IPS-18a (cell line): ENCODE results near the gene SPANXD.
"Not testable (repeated sequence)": the region's sequence is repeated elsewhere in the genome, so short reads cannot be mapped to it uniquely, and the experiment has no call there.

Experiments used
- H3K27ac ChIP-seq: one replicate; pipeline ENCODE4 v1.5.1; 2013; ENCODE audit warnings: low read length
- H3K27me3 ChIP-seq: one replicate; pipeline ENCODE4 v1.6.1; 2013; ENCODE audit warnings: mild to moderate bottlenecking, low read length; ENCODE audit not compliant: control insufficient read depth, insufficient read depth
- H3K36me3 ChIP-seq: one replicate; pipeline ENCODE4 v1.6.1; 2013; ENCODE audit warnings: low read depth, low read length; ENCODE audit not compliant: control insufficient read depth
- H3K4me1 ChIP-seq: one replicate; pipeline ENCODE4 v1.6.1; 2013; ENCODE audit warnings: low read depth, low read length; ENCODE audit not compliant: control insufficient read depth
- H3K4me3 ChIP-seq: one replicate; pipeline ENCODE4 v1.5.1; 2013; ENCODE audit warnings: low read length
- H3K9ac ChIP-seq: one replicate; pipeline ENCODE4 v1.6.1; 2013; ENCODE audit warnings: mild to moderate bottlenecking, low read length, moderate library complexity
- H3K9me3 ChIP-seq: one replicate; pipeline ENCODE4 v1.6.1; 2013; ENCODE audit warnings: low read depth, low read length; ENCODE audit not compliant: control insufficient read depth

Gene SPANXD, protein sequence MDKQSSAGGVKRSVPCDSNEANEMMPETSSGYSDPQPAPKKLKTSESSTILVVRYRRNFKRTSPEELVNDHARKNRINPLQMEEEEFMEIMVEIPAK

DNA sequence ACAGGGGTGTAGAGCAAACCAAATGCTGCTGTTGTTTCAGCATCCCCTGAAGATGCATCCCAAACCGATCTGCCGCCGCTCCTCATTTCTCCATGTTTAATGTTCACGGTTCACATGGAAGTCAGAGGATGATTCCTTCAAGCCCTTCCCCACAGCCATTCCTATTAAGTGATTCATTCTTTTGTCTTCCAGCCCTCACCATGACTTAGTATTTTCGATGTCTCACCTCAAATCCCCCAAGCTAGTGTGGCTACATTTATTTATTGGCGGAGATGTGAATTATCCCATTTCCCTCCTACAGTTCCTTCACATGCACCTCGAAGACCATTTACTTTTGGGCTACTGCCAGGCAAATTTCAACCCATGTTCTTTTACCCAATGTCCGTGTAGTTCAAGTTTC, at the start of gene SPANXD:
TSS of gene SPANXD (minus strand) at position 101 of the 400 bp plus-strand sequence. CDS start 334 bp downstream, outside the sequence.
- not testable (repeated sequence) for H3K4me1 ChIP-seq, H3K4me3 ChIP-seq, H3K9me3 ChIP-seq, H3K27ac ChIP-seq, H3K9ac ChIP-seq, H3K36me3 ChIP-seq, H3K27me3 ChIP-seq

DNA sequence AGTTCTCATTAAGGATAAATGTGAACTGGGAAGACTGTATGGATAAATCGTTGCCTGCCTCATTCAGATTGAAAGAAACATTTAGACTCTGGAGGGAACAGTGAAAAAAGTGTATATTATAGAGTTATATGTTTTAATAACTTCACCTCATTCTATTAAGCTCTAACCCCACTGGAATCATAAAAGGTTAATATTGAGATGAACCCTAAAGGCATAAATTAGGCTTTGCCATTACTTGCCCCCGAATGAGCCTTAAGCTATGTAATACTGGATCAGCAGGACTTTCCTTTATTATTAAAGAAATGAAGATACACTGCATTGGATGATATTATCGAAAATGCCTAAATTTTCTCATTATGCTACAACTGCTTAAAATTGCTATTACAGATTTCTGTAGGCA, 44.1 kb upstream of the SPANXD start:
- Histone ChIP-seq H3K27ac (no peak overlapping the region), H3K4me1 (no peaks in the 10 kb centered on the region), H3K36me3 (no peaks in the 10 kb centered on the region), H3K9me3 (peaks cover 10% of the 10 kb centered on the region), H3K9ac (no peak overlapping the region), H3K4me3 (no peak overlapping the region), H3K27me3 (no peaks in the 10 kb centered on the region)

DNA sequence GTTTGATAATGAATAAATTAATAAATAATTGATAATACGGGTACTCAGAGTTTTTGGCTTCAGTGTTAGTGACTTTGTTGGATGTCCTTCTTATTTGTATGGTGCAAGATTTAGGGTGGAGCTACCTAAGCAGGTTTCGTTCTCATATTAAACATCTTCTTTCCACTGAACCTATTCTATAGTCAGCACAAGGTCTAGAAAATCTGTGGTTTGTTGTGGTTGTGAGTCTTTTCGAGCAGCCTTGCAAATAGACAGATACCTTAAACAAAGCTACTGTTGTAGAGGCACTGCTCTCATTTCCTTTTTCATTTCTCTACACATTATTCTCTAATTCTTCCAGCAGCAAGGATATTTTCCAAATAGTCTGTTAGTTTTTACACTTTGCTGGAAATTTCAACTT, 38.1 kb upstream of the SPANXD start:
- H3K36me3 ChIP-seq: no peaks in the 10 kb centered on the region
- H3K9ac ChIP-seq: no peak overlapping the region
- H3K27ac ChIP-seq: no peak overlapping the region
- no peaks in the 10 kb centered on the region for H3K27me3 ChIP-seq
- H3K4me3 ChIP-seq: no peak overlapping the region
- H3K4me1 ChIP-seq: no peaks in the 10 kb centered on the region
- H3K9me3 ChIP-seq: peaks cover 12% of the 10 kb centered on the region

DNA sequence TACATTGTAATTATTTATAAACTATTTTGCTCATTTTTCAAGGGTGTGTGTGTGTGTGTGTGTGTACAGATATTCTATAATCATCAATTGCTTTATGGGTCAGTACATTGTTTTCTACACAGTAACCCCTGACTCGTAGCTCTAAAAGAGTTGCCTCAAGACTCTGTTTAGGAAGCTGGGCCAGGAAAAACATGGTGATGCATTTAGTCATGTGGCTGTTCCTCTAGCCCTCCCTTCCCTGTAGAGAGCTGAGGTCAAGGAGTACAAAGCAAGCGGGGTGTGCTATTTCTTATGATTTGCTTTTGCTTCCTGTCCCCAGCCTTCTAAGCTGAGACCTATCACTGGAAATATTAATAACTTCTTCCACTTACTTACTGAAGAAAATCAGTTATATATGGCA, 34.8 kb upstream of the SPANXD start:
- Histone ChIP-seq H3K4me3 (no peak overlapping the region), H3K4me1 (no peaks in the 10 kb centered on the region), H3K9me3 (peaks cover 13% of the 10 kb centered on the region), H3K27me3 (no peaks in the 10 kb centered on the region), H3K36me3 (no peaks in the 10 kb centered on the region), H3K9ac (no peak overlapping the region), H3K27ac (no peak overlapping the region)

DNA sequence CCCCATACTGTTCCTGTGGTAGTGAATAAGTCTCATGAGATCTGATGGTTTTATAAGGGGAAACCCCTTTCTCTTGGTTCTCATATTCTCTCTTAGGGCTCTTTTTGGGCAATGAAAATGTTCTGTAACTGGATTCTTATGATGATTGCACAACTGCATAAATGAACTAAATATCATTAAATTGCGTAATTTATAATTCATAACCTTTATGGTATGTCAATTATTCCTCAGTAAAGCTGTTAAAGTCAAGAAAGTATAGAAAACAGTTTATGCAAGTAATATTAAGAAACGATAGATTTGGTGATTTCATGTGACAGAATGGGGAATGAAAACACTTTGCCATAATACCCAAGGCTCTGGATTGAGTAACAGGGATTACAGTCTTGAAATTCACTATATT, 33.5 kb upstream of the SPANXD start:
- Histone ChIP-seq H3K27me3 (no peaks in the 10 kb centered on the region), H3K36me3 (no peaks in the 10 kb centered on the region), H3K27ac (no peak overlapping the region), H3K4me1 (no peaks in the 10 kb centered on the region), H3K9me3 (peaks cover 14% of the 10 kb centered on the region), H3K4me3 (no peak overlapping the region), H3K9ac (no peak overlapping the region)

DNA sequence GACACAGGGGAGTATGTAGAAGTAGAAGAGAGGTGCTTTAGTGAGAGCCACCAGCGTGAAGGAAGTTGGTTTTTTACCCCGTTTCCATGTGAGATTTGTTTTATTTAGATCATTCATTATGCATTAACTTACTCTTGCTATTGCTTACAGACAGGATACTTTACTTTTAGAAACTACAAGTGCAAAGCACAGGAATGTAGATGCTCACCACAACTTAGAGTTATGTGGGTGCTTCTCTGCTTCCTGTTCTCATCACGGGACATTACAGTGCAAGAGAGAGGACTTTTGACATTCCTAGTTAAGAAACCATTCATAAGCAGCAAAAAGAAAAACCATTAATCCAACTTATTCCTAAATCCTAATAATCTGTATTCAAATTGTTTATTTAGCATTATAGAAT, 25.6 kb upstream of the SPANXD start:
- Histone ChIP-seq H3K4me1 (no peaks in the 10 kb centered on the region), H3K27me3 (no peaks in the 10 kb centered on the region), H3K9me3 (peaks cover 9% of the 10 kb centered on the region), H3K27ac (no peak overlapping the region), H3K4me3 (no peak overlapping the region), H3K9ac (no peak overlapping the region), H3K36me3 (no peaks in the 10 kb centered on the region)

DNA sequence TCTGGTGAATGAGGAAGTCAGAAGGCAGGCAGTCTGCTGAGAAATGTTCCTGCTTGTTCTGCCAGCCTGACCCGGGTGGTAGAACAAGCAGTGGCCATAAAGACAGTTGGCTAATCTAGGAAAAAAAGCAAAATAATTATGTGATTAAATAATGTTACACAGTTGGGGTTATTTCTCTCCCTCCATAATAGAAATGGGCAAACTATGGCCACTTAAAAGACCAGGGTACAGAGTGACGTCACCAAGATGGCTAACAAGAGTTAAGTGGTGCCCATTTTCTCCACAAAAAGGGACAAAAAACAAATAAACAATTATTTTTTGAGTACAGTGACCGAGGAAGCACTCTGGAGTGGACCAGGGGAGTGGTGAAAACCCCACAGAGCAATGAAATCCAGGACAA, 16.1 kb upstream of the SPANXD start:
- peaks cover 20% of the 10 kb centered on the region for H3K9me3 ChIP-seq
- no peak overlapping the region for H3K4me3 ChIP-seq
- H3K27me3 ChIP-seq: no peaks in the 10 kb centered on the region
- no peaks in the 10 kb centered on the region for H3K4me1 ChIP-seq
- no peaks in the 10 kb centered on the region for H3K36me3 ChIP-seq
- no peak overlapping the region for H3K9ac ChIP-seq
- no peak overlapping the region for H3K27ac ChIP-seq

DNA sequence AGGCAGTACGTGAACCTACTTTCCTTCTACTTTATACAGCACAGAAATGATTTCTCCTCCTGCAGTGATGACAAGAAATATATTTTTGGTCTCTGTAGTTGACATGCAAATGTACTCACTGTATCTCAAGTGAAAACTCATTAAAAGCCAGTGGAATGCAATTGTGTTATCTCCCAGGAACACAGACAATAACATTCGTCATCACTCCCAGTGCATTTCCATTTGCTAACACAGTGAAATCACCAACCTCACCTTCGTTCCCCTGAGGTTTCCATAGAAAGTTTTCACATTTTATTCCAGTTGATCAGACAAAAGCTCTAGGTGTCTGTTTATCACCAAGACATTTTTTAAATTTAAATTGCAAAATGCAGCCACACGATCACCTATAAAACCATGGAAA, 2.5 kb upstream of the SPANXD start:
- Histone ChIP-seq H3K27me3 (no peaks in the 10 kb centered on the region), H3K9me3 (no peaks in the 10 kb centered on the region), H3K4me3 (no peak overlapping the region), H3K9ac (no peak overlapping the region), H3K36me3 (no peaks in the 10 kb centered on the region), H3K27ac (no peak overlapping the region), H3K4me1 (no peaks in the 10 kb centered on the region)

DNA sequence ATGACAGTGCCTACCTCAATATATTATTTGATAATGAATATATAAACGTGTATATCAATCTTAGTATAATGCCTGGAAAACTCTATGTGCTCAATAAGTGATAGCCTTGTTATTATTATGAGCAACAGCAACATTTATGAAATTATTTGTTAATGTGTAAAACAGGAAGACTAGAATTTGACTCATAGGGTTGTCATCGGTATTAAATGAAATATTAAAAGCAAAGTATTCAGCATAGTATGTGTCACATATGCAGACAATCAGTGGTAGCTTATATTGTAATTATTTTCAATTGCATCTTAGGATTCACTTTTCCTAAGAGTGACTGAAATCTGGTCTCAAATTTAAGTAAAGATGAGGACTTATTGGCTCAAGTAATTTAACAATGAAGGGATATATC, 24.6 kb downstream of the SPANXD start:
- H3K9ac ChIP-seq: no peak overlapping the region
- H3K4me3 ChIP-seq: no peak overlapping the region
- peaks cover 27% of the 10 kb centered on the region for H3K9me3 ChIP-seq
- H3K4me1 ChIP-seq: no peaks in the 10 kb centered on the region
- no peaks in the 10 kb centered on the region for H3K27me3 ChIP-seq
- no peaks in the 10 kb centered on the region for H3K36me3 ChIP-seq
- H3K27ac ChIP-seq: no peak overlapping the region

DNA sequence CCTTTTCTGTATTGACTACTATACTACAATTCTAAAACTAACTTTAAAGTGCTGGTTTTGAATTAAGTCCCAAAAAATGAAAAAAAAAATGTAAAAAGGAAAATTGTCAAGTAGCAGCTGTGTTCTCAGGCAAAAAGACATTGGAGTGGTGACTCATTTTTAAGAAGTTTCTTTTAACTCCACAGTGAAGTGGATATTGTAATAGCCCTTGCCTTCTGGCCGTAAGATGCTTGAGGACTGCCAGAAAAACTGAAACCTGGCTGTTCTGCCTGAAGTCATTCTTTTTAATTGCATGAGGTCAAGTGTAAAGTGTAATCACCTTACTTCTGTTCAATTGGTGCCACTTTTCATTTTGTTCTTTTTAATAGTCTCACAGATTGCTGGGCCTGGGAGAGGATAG, 28.9 kb downstream of the SPANXD start:
- H3K27me3 ChIP-seq: no peaks in the 10 kb centered on the region
- no peak overlapping the region for H3K27ac ChIP-seq
- no peak overlapping the region for H3K9ac ChIP-seq
- no peaks in the 10 kb centered on the region for H3K4me1 ChIP-seq
- no peaks in the 10 kb centered on the region for H3K36me3 ChIP-seq
- H3K9me3 ChIP-seq: peaks cover 25% of the 10 kb centered on the region
- no peak overlapping the region for H3K4me3 ChIP-seq

DNA sequence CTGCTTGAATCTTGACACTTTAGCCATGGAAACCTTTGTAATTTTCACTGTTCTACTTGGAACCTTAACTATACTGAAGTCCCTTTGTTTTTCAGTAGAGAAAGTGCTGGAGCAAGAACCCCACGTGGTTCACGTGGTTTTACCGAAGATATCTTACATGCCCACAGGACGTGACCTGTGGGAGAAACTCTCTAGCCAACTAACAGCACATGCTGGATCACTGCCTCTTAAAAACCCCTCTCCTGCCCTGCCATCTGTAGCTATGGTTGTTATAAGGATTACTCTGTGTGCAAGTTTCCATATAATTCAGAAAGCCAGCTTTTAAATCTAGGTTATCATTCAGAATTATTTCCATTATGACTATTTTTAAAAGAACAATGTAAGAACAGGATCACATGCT, 30.2 kb downstream of the SPANXD start:
- no peak overlapping the region for H3K4me3 ChIP-seq
- H3K4me1 ChIP-seq: no peaks in the 10 kb centered on the region
- no peaks in the 10 kb centered on the region for H3K27me3 ChIP-seq
- no peak overlapping the region for H3K27ac ChIP-seq
- H3K9ac ChIP-seq: no peak overlapping the region
- peaks cover 21% of the 10 kb centered on the region for H3K9me3 ChIP-seq
- no peaks in the 10 kb centered on the region for H3K36me3 ChIP-seq

DNA sequence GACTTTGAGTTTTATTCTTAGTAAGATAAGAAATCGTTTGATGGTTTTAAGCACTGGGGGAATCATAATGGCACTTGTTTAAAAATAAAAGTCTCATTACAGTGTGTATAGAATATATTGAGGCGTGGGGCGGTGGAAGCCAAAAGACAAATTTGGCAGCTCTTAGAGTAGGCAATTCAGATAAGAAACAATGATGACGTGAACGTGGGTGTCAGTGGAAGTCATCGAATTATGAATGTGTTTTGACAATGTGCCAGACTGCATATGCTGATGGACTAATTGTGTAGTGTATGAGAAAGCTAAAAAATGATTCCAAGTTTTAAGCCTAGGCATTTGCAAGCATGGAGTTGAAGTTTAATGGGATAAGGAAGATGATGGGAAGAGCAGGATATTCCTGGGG, 35.8 kb downstream of the SPANXD start:
- H3K9ac ChIP-seq: no peak overlapping the region
- H3K27me3 ChIP-seq: no peaks in the 10 kb centered on the region
- no peaks in the 10 kb centered on the region for H3K36me3 ChIP-seq
- no peak overlapping the region for H3K4me3 ChIP-seq
- H3K9me3 ChIP-seq: peaks cover 8% of the 10 kb centered on the region
- H3K27ac ChIP-seq: no peak overlapping the region
- H3K4me1 ChIP-seq: no peaks in the 10 kb centered on the region
